Heart left ventricle (tissue), 13 donors: Measurements from ENCODE around the gene DRAM1.

Experiments used
- POLR2A ChIP-seq, 2 donors: fragments of 450-650 bp; IDR thresholded peaks; one replicate each; pipeline ENCODE4 v1.6.1; 2017; ENCODE audit warnings: antibody characterized with exemption in 2 of 2, mild to moderate bottlenecking in 2 of 2, moderate library complexity in 2 of 2
- TF ChIP-seq, protein P1 (sequence below), 12 donors: fragments of 200-600 bp; sonication (generic) in 4 of 12; IDR thresholded peaks; one replicate each; pipeline versions ENCODE4 v1.5.0 to v1.8.0; 2018 to 2022; ENCODE audit warnings: antibody characterized with exemption in 12 of 12, mild to moderate bottlenecking in 5 of 12
- donor health status: ischemic (EF 13 %, LVEDD 7.1; RV severe dilation, severe dysfunction).
- donor health status: DM: no; HTN: yes; CAD: no.
- donor health status: DM: no; HTN: no; CAD: no.
- donor health status: ischemic (EF 25% LVEDD 6.9; RV normal size, moderate dysfunction).
- donor health status: ischemic (EF 25% LVEDD 5.7; RV mildly dilated, moderate dysfunction).
- donor health status: ischemic (EF 35%, LVEDD 5.7; RV mildly dilated, moderate dysfunction).
- donor health status: nonischemic (EF 11% LVEDD 7.7; RV severe dilation, severe dysfunction).
- donor health status: DM: yes; HTN: yes; CAD: no.
- donor health status: PGD.
- donor health status: ischemic (EF 29% LVEDD 5.4; RV normal size, mild dysfunction).
- donor health status: nonischemic (EF 23%, LVEDD 6.1; RV moderate dilation, normal function).

DNA sequence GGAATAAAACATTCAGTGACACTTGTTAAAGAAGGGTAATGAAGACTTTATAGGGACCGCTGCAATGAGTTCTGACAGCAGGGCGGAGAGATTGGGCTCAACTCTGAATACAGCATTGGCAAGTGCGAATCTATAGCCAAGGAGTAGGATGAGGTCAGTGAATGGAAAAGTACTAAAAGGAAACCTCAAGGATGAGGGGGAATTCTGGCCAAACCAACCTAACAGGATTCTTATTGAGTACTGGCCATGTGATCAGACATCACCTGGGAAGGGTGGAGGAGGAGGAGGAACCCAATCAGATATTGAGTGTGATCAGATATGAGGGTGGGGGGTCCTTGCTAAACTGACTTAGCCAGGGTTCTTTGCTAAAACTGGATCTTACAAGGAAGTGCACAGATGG, 31.0 kb downstream of the DRAM1 start:
- TF ChIP-seq, protein P1, sequence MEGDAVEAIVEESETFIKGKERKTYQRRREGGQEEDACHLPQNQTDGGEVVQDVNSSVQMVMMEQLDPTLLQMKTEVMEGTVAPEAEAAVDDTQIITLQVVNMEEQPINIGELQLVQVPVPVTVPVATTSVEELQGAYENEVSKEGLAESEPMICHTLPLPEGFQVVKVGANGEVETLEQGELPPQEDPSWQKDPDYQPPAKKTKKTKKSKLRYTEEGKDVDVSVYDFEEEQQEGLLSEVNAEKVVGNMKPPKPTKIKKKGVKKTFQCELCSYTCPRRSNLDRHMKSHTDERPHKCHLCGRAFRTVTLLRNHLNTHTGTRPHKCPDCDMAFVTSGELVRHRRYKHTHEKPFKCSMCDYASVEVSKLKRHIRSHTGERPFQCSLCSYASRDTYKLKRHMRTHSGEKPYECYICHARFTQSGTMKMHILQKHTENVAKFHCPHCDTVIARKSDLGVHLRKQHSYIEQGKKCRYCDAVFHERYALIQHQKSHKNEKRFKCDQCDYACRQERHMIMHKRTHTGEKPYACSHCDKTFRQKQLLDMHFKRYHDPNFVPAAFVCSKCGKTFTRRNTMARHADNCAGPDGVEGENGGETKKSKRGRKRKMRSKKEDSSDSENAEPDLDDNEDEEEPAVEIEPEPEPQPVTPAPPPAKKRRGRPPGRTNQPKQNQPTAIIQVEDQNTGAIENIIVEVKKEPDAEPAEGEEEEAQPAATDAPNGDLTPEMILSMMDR (IDR thresholded peaks at IDR 0.05), result no peak
- no peak for TF ChIP-seq POLR2A (IDR thresholded peaks at IDR 0.05)
